Upper lobe of right lung (tissue), 1 donor: ENCODE measurements around the gene KRTAP5-6. TPM values are rescaled to one million over a fixed set of nuclear protein-coding genes. Genes with fewer than 3 reads are reported as not detected.

Experiments used
- ATAC-seq: fragments of 200-7000 bp; cut with Tn5 transposase; one replicate; pipeline ENCODE4 v1.9.1; 2020; ENCODE audit warnings: mild to moderate bottlenecking, moderate library complexity
- DNase-seq: peaks from one replicate; pipeline ENCODE4 v3.0.0-alpha.2; 2020
- H3K27ac ChIP-seq: fragments of 200-600 bp; one replicate; pipeline ENCODE4 v1.8.0; 2022
- H3K27me3 ChIP-seq: fragments of 200-600 bp; one replicate; pipeline ENCODE4 v1.8.0; 2022; ENCODE audit warnings: mild to moderate bottlenecking
- H3K36me3 ChIP-seq: fragments of 200-600 bp; one replicate; pipeline ENCODE4 v1.8.0; 2022
- H3K4me1 ChIP-seq: fragments of 200-600 bp; one replicate; pipeline ENCODE4 v1.8.0; 2022
- H3K4me3 ChIP-seq: fragments of 200-600 bp; one replicate; pipeline ENCODE4 v1.8.0; 2022; ENCODE audit warnings: mild to moderate bottlenecking
- H3K9me3 ChIP-seq: fragments of 200-600 bp; one replicate; pipeline ENCODE4 v1.8.0; 2022
- CTCF ChIP-seq: fragments of 200-600 bp; IDR thresholded peaks from one replicate; pipeline ENCODE4 v1.8.0; 2022; ENCODE audit warnings: antibody characterized with exemption
- intact Hi-C: fragments of 100-400 bp; cut with DNase I; formaldehyde crosslinking; loops from one replicate; pipeline ENCODE4 v1.11.0; 2022
- total RNA-seq: library from RNA; stranded (reverse); fragmentation: NEBNext Ultra II Directional; extraction: Animal tissue kit (Norgen Biotek cat#: 25700); gene quantifications from one replicate; pipeline ENCODE4 v1.2.1, GENCODE V29; 2021
- donor health status: DM: no; HTN: yes; CAD: no; lungs with severe emphysema.

The KRTAP5-6 gene
- total RNA-seq, 1 donor from 2014 or later: not detected

DNA sequence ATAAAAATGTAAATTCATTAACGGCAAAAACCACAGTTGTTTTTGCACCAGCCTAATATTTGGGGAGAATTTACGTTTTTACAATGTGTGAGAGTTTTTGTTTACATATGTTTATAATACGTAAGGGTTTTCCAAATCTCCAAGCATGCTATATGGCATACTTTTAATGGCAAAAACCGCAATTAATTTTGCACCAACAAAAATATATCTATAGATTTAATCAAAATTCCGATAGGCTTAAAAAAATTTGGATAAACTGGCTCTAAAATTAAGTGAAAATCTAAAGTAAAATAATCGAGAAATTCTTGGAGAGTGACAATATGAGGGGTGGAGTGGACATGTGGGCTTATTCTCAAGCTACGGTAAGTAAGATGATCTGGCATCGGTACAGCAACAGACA lies 22.8 kb downstream of the KRTAP5-6 start:
- no peak for TF ChIP-seq CTCF
- DNase-seq: no peak
- intact Hi-C loops: no loop called here
- Histone ChIP-seq H3K36me3 (no peaks in the 10 kb centered on the region), H3K27me3 (peaks cover 12% of the 10 kb centered on the region), H3K4me1 (no peaks in the 10 kb centered on the region), H3K27ac (no peak overlapping the region), H3K9me3 (no peaks in the 10 kb centered on the region), H3K4me3 (no peak overlapping the region)
- no peak for ATAC-seq

GRCh38 chr11:1727096-1727690 lies 30.2 kb downstream of the KRTAP5-6 start:
- intact Hi-C loops: no loop called here
- Histone ChIP-seq H3K27me3 (peaks cover 25% of the 10 kb centered on the region), H3K4me3 (no peak overlapping the region), H3K4me1 (no peaks in the 10 kb centered on the region), H3K36me3 (no peaks in the 10 kb centered on the region), H3K9me3 (no peaks in the 10 kb centered on the region), H3K27ac (no peak overlapping the region)
- ATAC-seq: no peak
- TF ChIP-seq CTCF: no peak
- no peak for DNase-seq

DNA sequence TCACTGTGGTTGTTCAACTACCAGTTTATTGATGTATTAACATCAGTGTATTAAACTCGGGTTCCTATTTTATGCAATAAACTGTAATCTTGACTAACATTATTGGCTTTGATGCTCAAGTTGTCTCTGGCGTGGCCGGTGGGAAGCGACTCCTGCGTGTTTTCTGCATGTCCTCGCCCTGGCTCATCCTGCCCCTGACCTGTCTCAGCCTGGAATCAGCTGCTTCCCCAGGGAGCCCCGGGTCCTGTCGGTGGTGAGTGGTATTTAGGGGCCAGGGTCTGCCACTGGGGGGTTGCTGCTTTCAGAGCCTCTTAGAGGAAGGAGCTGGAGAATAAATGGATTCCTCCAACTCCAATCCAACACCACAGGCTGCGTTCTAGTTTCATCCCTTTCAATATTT lies 30.9 kb downstream of the KRTAP5-6 start:
- DNase-seq (no peak), ATAC-seq (no peak)
- Histone ChIP-seq H3K36me3 (no peaks in the 10 kb centered on the region), H3K4me1 (no peaks in the 10 kb centered on the region), H3K4me3 (no peak overlapping the region), H3K27me3 (peaks cover 26% of the 10 kb centered on the region), H3K27ac (no peak overlapping the region), H3K9me3 (no peaks in the 10 kb centered on the region)
- intact Hi-C loops: no loop called here
- no peak for TF ChIP-seq CTCF

DNA sequence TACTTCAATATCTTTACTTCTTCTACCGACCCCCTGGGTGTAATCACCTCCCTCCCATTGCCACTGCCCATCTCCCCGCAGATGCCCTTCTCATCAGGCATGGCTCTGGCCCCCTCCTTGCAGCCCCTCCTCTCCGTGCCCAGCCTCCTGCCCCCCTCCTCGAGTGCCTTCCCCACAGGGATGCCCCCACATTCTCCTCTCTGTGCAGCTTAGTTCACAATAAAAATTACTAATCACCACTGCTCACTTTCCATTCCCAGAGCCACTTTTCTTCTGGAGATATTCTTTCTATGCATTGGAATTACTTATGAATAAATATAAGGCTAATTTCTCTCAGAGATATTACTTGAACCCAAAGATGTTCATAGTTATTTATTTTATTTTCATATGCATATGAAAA lies 31.3 kb downstream of the KRTAP5-6 start:
- Histone ChIP-seq H3K4me3 (no peak overlapping the region), H3K9me3 (no peaks in the 10 kb centered on the region), H3K4me1 (no peaks in the 10 kb centered on the region), H3K36me3 (no peaks in the 10 kb centered on the region), H3K27ac (no peak overlapping the region), H3K27me3 (peaks cover 27% of the 10 kb centered on the region)
- intact Hi-C loops: no loop called here
- DNase-seq: no peak
- ATAC-seq: no peak
- no peak for TF ChIP-seq CTCF

GRCh38 chr11:1728931-1729691 lies 32.1 kb downstream of the KRTAP5-6 start:
- H3K4me1 ChIP-seq: no peaks in the 10 kb centered on the region
- TF ChIP-seq CTCF: no peak
- H3K4me3 ChIP-seq: no peak overlapping the region
- no peak overlapping the region for H3K27ac ChIP-seq
- peaks cover 33% of the 10 kb centered on the region for H3K27me3 ChIP-seq
- intact Hi-C loops: no loop called here
- DNase-seq (no peak), ATAC-seq (no peak)
- no peaks in the 10 kb centered on the region for H3K9me3 ChIP-seq
- H3K36me3 ChIP-seq: no peaks in the 10 kb centered on the region
